HG03045 (cell line): ENCODE data around the gene RECQL5.

Experiments
- ATAC-seq: cut with Tn5 transposase; IDR thresholded peaks from one replicate; pipeline ENCODE4 v1.9.1; 2021; ENCODE audit warnings: mild to moderate bottlenecking, moderate library complexity; ENCODE audit not compliant: unreplicated experiment

RECQL5 gene

GRCh38 chr17:75634754-75635609 is 32.0 kb downstream of the RECQL5 start:
- ATAC-seq = no peak

- ATAC-seq = no peak
Measured at GRCh38 chr17:75634376-75634740, 32.6 kb downstream of the RECQL5 start.

- no peak for ATAC-seq
Measured at GRCh38 chr17:75633486-75634375, 33.2 kb downstream of the RECQL5 start.

GRCh38 chr17:75632863-75633485 is 34.0 kb downstream of the RECQL5 start, which contains the start of gene SMIM5:
Gene SMIM5 (plus strand): TSS chr17:75633434. CDS start chr17:75640202, 6,768 bp downstream.
- ATAC-seq = no peak

GRCh38 chr17:75632428-75632827 is 34.5 kb downstream of the RECQL5 start:
- no peak for ATAC-seq

GRCh38 chr17:75631353-75631752 is 35.6 kb downstream of the RECQL5 start:
- ATAC-seq = no peak

- no peak for ATAC-seq
Measured at GRCh38 chr17:75630071-75630917, 36.7 kb downstream of the RECQL5 start.

- no peak for ATAC-seq
Measured at GRCh38 chr17:75629157-75629556, 37.8 kb downstream of the RECQL5 start.

- no peak for ATAC-seq
Measured at GRCh38 chr17:75628425-75628824, 38.5 kb downstream of the RECQL5 start.

GRCh38 chr17:75627094-75627493 is 39.9 kb downstream of the RECQL5 start:
- no peak for ATAC-seq

GRCh38 chr17:75626496-75627038 is 40.4 kb downstream of the RECQL5 start:
- no peak for ATAC-seq

GRCh38 chr17:75625813-75626486 is 41.0 kb downstream of the RECQL5 start:
- ATAC-seq = no peak

GRCh38 chr17:75624714-75625345 is 42.1 kb downstream of the RECQL5 start:
- no peak for ATAC-seq

- no peak for ATAC-seq
Measured at GRCh38 chr17:75624021-75624420, 42.9 kb downstream of the RECQL5 start.

GRCh38 chr17:75623386-75623785 is 43.6 kb downstream of the RECQL5 start:
- no peak for ATAC-seq

- ATAC-seq = no peak
Measured at GRCh38 chr17:75622771-75623273, 44.1 kb downstream of the RECQL5 start.

- no peak for ATAC-seq
Measured at GRCh38 chr17:75622076-75622475, 44.9 kb downstream of the RECQL5 start.

- ATAC-seq = no peak
Measured at GRCh38 chr17:75621489-75621888, 45.5 kb downstream of the RECQL5 start.
